HG02870 (cell line): ENCODE data around the gene SIKE1.
"Not testable (repeated sequence)": the region's sequence is repeated elsewhere in the genome, so short reads cannot be mapped to it uniquely, and the experiment has no call there.

ENCODE experiments used
- ATAC-seq: cut with Tn5 transposase; IDR thresholded peaks from one replicate; pipeline ENCODE4 v1.9.1; 2021; ENCODE audit warnings: mild to moderate bottlenecking, moderate library complexity; ENCODE audit not compliant: unreplicated experiment

The SIKE1 gene

DNA sequence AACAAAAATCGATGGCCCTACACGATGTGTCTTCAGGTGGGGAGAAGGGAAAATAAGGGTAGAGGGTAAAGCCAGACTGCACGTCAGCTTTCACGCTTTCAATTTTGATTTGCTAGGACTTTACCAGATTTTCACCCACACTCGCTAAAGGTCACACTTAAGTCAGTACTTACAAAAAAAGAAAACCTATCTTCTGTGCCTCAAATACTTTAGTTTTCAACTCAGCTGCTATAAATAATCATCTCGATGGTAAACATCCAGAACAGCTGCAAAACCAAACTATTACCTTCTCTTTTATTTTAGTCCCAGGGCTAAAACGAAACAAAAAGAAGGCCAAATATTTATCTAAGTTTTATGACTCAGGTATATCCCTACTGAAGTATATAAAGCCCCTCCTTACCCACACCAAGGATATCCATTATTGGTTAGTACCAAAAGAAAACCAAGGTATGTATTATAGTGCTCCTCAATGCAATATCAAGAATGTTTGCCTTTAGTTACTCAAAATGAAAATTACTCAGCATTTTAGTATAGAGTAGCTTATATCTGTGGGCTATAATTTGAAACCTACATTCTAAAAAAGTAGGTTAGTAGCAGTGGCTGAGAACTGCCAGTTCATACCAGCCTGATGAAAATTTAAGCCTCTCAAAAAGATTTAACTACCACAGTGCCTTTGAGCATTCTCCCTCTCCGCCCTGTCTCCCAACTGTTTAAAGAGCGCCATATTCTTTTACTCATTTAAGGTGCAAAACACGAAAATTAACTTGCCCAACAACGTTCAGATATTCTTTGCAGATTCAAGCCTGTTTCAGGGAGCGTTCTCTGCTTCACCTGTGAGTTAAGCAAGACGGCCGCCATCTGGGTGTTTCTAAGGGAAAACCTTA lies 24.2 kb downstream of the SIKE1 start:
- ATAC-seq: peak; percentile 48

DNA sequence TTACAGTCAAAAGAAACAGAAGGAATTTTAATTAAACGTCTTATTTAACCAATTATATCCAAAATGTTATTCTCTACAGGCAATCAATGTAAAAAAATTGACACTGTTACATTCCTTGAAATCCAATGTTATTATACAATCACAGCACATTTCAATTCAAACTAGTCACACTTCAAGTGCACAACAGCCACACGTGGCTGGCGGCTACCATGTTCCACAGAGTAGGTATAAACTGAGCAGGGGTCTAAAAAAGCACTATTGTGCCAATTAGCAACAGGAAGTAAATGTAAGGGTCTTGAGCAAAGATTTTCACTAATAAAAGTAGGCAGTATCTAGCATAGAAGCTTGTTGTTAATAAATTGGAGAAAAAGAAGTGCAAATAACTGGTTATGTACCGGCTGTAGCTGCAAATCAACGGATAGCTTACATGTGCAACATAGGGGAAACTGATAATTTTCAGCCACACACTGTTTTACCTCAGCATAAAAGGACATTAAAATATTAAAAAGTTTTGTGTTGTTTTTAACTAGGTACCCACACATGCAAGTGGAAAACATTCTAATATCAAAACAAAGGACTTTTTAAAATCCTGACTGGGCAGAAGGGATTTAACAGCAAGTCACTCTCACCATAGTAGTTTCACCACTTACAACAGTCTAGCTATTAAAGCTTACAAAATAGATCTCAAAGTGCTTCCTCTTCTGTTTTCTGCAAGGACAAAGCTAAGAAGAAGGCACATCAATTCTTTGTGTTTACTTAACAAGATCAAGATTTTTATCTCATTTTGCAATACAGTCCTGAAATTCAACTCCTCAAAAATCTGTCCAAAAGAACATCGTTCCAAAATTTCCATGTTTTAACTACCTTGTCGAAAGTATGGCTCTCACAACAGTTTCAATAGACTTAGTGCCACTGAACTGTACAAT lies 25.2 kb downstream of the SIKE1 start:
- ATAC-seq: no peak

DNA sequence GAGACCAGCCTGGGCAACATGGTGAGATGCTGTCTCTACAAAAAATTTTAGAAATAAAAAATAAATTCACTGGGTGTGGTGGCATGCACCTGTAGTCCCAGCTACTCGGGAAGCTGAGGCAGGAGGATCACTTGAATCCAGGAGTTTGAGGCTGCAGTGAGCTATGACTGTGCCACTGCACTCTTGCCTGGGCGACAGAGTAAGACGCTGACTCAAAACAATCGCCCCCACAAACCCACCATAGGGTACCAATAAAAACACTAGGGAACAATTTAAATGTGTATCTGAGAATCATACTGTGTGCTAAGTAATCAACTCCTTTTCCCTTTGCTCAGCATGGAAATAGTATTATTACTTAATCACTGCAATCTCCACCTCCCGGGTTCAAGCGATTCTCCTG lies 26.8 kb downstream of the SIKE1 start:
- not testable (repeated sequence) for ATAC-seq

DNA sequence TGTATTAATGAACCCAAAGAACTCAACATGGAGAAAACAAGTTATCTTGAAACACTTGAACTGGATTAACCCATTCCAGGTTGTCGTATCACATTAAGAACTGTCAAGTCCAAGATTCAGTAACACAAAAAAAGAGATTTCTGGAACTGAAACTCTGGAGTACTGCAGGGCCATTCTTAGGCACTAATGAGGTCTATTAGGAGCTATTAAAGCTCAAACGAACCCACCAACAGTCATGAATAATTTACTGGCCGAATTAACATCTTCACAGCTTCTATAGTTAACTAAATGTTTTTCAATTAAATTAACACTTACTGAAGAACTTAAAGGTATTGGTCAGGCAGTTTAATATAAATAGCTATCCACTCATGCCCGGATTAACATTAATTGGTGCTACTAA lies 27.3 kb downstream of the SIKE1 start:
- no peak for ATAC-seq

GRCh38 chr1:114750780-114751179 lies 29.7 kb downstream of the SIKE1 start:
- ATAC-seq: no peak

GRCh38 chr1:114749835-114750234 lies 30.6 kb downstream of the SIKE1 start:
- ATAC-seq: no peak

- ATAC-seq: peak; percentile 57
These were observed 33.9 kb downstream of the SIKE1 start for GRCh38 chr1:114746450-114747121.

GRCh38 chr1:114745291-114745690 lies 35.2 kb downstream of the SIKE1 start:
- ATAC-seq: no peak

GRCh38 chr1:114741963-114742746 lies 38.3 kb downstream of the SIKE1 start:
- ATAC-seq: no peak

GRCh38 chr1:114740331-114740730 lies 40.2 kb downstream of the SIKE1 start:
- ATAC-seq: no peak

- ATAC-seq: no peak
These were observed 43.1 kb downstream of the SIKE1 start for GRCh38 chr1:114737314-114737849.

- ATAC-seq: no peak
These were observed 45.0 kb downstream of the SIKE1 start for GRCh38 chr1:114735479-114735878.

- ATAC-seq: no peak
These were observed 50.7 kb downstream of the SIKE1 start for GRCh38 chr1:114729782-114730181.

- ATAC-seq: no peak
These were observed 51.9 kb downstream of the SIKE1 start for GRCh38 chr1:114728553-114728952.

GRCh38 chr1:114725230-114725629 lies 55.3 kb downstream of the SIKE1 start:
- no peak for ATAC-seq

DNA sequence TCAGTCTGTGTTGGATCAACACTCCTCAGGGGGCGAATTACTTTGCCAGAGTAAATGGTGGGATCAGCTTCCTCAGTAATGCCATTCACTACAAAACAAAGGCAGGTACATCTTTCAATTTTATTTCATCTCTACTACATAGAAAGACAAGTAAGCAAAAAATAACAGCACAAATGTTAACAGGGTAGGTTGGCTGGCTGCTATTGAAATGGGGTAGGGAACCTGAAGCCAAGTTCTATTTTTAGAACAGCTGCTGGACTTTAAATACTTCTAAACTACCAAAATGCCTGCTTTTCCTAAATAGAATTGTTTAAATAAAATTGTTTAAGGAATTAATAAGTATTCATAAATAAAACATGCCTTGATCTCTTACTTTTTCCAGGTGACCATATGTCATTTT lies 56.6 kb downstream of the SIKE1 start:
- ATAC-seq: no peak

GRCh38 chr1:114723457-114723856 lies 57.0 kb downstream of the SIKE1 start:
- no peak for ATAC-seq

GRCh38 chr1:114720492-114720891 lies 60.0 kb downstream of the SIKE1 start:
- no peak for ATAC-seq
